IMR-90 (cell line): ENCODE data around the gene PPP1R13B. TPM values are rescaled to one million over a fixed set of nuclear protein-coding genes. Genes with fewer than 3 reads are reported as not detected.

Experiments used
- ATAC-seq: fragments of 200-7000 bp; cut with Tn5 transposase; 2 replicates; pipeline ENCODE4 v1.9.1; 2020; ENCODE audit warnings: low read depth, mild to moderate bottlenecking, moderate library complexity
- BruUV-seq: library from RNA; stranded (reverse); fragments of 400-500 nt; replicated peaks from 2 replicates; lab custom pipeline; 2021; lab: Mats Ljungman, UMichigan
- CTCF ChIA-PET: fragments of 300-600 bp; formaldehyde crosslinking; extraction: SDS; loops from one replicate; lab custom pipeline; 2021; ENCODE audit warnings: antibody characterized with exemption; lab: Yijun Ruan, JAX
- POLR2A ChIA-PET: fragments of 300-600 bp; sonication (Branson Sonifier 250); formaldehyde crosslinking; loops from one replicate; lab custom pipeline; 2022; ENCODE audit warnings: antibody characterized with exemption; ENCODE audit not compliant: unreplicated experiment; lab: Charles Lee
- DNase-seq: peaks from one replicate; pipeline ENCODE4 v3.0.0; 2013
- H2AFZ ChIP-seq: replicated peaks from 2 replicates; pipeline ENCODE3; 2013; ENCODE audit warnings: low read length, mild to moderate bottlenecking; ENCODE audit not compliant: poor library complexity
- H2AK5ac ChIP-seq: 2 replicates; pipeline ENCODE4 v1.6.1; 2013; ENCODE audit warnings: low read depth, low read length, inconsistent platforms
- H2AK9ac ChIP-seq: replicated peaks from 2 replicates; pipeline ENCODE3; 2013; ENCODE audit warnings: mild to moderate bottlenecking, low read depth, low read length, moderate library complexity; ENCODE audit not compliant: poor library complexity
- H2BK120ac ChIP-seq: 2 replicates; pipeline ENCODE4 v1.6.1; 2013; ENCODE audit warnings: low read depth, low read length, inconsistent platforms
- H2BK15ac ChIP-seq: 3 replicates; pipeline ENCODE4 v1.6.1; 2013; ENCODE audit warnings: low read depth, low read length, inconsistent platforms
- H2BK20ac ChIP-seq: 2 replicates; pipeline ENCODE4 v1.6.1; 2013; ENCODE audit warnings: low read depth, mild to moderate bottlenecking, inconsistent platforms, low read length, moderate library complexity
- H2BK5ac ChIP-seq: 2 replicates; pipeline ENCODE4 v1.6.1; 2013; ENCODE audit warnings: mild to moderate bottlenecking, low read depth, low read length, inconsistent platforms; ENCODE audit not compliant: poor library complexity, severe bottlenecking
- H3K14ac ChIP-seq: replicated peaks from 2 replicates; pipeline ENCODE4 v1.6.1; 2013; ENCODE audit warnings: low read depth, low read length, inconsistent platforms
- H3K18ac ChIP-seq: 2 replicates; pipeline ENCODE4 v1.6.1; 2013; ENCODE audit warnings: low read depth, low read length, control low read depth
- H3K23ac ChIP-seq: 2 replicates; pipeline ENCODE4 v1.6.1; 2013; ENCODE audit warnings: low read depth, low read length, inconsistent platforms
- H3K27ac ChIP-seq: 2 replicates; pipeline ENCODE4 v1.5.1; 2013; ENCODE audit warnings: mild to moderate bottlenecking, control low read depth, low read length; ENCODE audit not compliant: insufficient read depth
- H3K27me3 ChIP-seq: 2 replicates; pipeline ENCODE4 v1.6.1; 2013; ENCODE audit warnings: low read length; ENCODE audit not compliant: control insufficient read depth, insufficient read depth
- H3K36me3 ChIP-seq: 2 replicates; pipeline ENCODE4 v1.6.1; 2013; ENCODE audit warnings: low read length, mixed read lengths; ENCODE audit not compliant: control insufficient read depth, insufficient read depth
- H3K4ac ChIP-seq: 2 replicates; pipeline ENCODE4 v1.6.1; 2013; ENCODE audit warnings: low read depth, low read length, inconsistent platforms
- H3K4me1 ChIP-seq: 2 replicates; pipeline ENCODE4 v1.6.1; 2013; ENCODE audit warnings: low read length, mixed read lengths; ENCODE audit not compliant: control insufficient read depth, insufficient read depth
- H3K4me2 ChIP-seq: 2 replicates; pipeline ENCODE4 v1.6.1; 2013; ENCODE audit warnings: low read depth, mild to moderate bottlenecking, control low read depth, low read length, moderate library complexity
- H3K4me3 ChIP-seq: 2 replicates; pipeline ENCODE4 v1.5.1; 2013; ENCODE audit warnings: low read depth, mild to moderate bottlenecking, control low read depth, low read length, moderate library complexity; ENCODE audit not compliant: insufficient read depth
- H3K56ac ChIP-seq: 2 replicates; pipeline ENCODE4 v1.6.1; 2013; ENCODE audit warnings: low read length, inconsistent platforms; ENCODE audit not compliant: insufficient read depth; ENCODE audit errors: extremely low read depth
- H3K79me1 ChIP-seq, 2 experiments: 2 replicates each; pipeline ENCODE4 v1.6.1; 2013; ENCODE audit warnings: low read length in 2 of 2, inconsistent platforms in 1 of 2, low read depth in 1 of 2
- H3K9ac ChIP-seq: 2 replicates; pipeline ENCODE4 v1.6.1; 2013; ENCODE audit warnings: low read depth, low read length, control low read depth
- H3K9me1 ChIP-seq: 2 replicates; pipeline ENCODE4 v1.6.1; 2013; ENCODE audit warnings: low read length, inconsistent platforms; ENCODE audit not compliant: insufficient read depth
- H3K9me3 ChIP-seq: 2 replicates; pipeline ENCODE4 v1.6.1; 2013; ENCODE audit warnings: low read length; ENCODE audit not compliant: control insufficient read depth, insufficient read depth
- H4K20me1 ChIP-seq: 2 replicates; pipeline ENCODE4 v1.6.1; 2013; ENCODE audit warnings: low read length, inconsistent platforms; ENCODE audit not compliant: insufficient read depth
- H4K5ac ChIP-seq: 2 replicates; pipeline ENCODE4 v1.6.1; 2013; ENCODE audit warnings: mild to moderate bottlenecking, low read depth, low read length, control low read depth
- H4K8ac ChIP-seq, 2 experiments: 2 replicates each; pipeline ENCODE4 v1.6.1; 2013; ENCODE audit warnings: low read depth in 2 of 2, low read length in 2 of 2, control low read depth in 1 of 2, inconsistent platforms in 1 of 2
- H4K91ac ChIP-seq: 2 replicates; pipeline ENCODE4 v1.6.1; 2013; ENCODE audit warnings: low read depth, low read length, inconsistent platforms; ENCODE audit not compliant: insufficient read depth
- BHLHE40 ChIP-seq: fragments of 150-350 bp; IDR thresholded peaks from 2 replicates; pipeline ENCODE4 v1.6.1; 2016; ENCODE audit warnings: mild to moderate bottlenecking, low read depth, low read length
- CEBPB ChIP-seq: IDR thresholded peaks from 2 replicates; pipeline ENCODE4 v1.6.1; 2012; ENCODE audit warnings: low read depth, low read length, improper control_type of control experiment
- CHD1 ChIP-seq: IDR thresholded peaks from 2 replicates; pipeline ENCODE4 v1.6.1; 2012; ENCODE audit warnings: low read depth, low read length, improper control_type of control experiment
- FOS ChIP-seq: fragments of 150-350 bp; IDR thresholded peaks from 2 replicates; pipeline ENCODE4 v1.6.1; 2016; ENCODE audit warnings: low read depth, low read length
- MAFK ChIP-seq: IDR thresholded peaks from 2 replicates; pipeline ENCODE4 v1.6.1; 2012; ENCODE audit warnings: low read depth, low read length, improper control_type of control experiment
- MAZ ChIP-seq: IDR thresholded peaks from 2 replicates; pipeline ENCODE4 v1.6.1; 2012; ENCODE audit warnings: low read depth, mild to moderate bottlenecking, low read length, improper control_type of control experiment, moderate library complexity, borderline replicate concordance
- MXI1 ChIP-seq: IDR thresholded peaks from 2 replicates; pipeline ENCODE4 v1.6.1; 2012; ENCODE audit warnings: low read depth, mild to moderate bottlenecking, low read length, moderate library complexity, borderline replicate concordance
- NFE2L2 ChIP-seq: fragments of 150-350 bp; IDR thresholded peaks from 2 replicates; pipeline ENCODE4 v1.6.1; 2016; ENCODE audit warnings: low read depth, mild to moderate bottlenecking, low read length
- POLR2A ChIP-seq: IDR thresholded peaks from 2 replicates; pipeline ENCODE4 v1.6.1; 2012; ENCODE audit warnings: mild to moderate bottlenecking, low read depth, low read length
- RAD21 ChIP-seq: IDR thresholded peaks from 2 replicates; pipeline ENCODE4 v1.6.1; 2012; ENCODE audit warnings: low read length, improper control_type of control experiment
- RCOR1 ChIP-seq: IDR thresholded peaks from 2 replicates; pipeline ENCODE4 v1.6.1; 2012; ENCODE audit warnings: mild to moderate bottlenecking, low read length, improper control_type of control experiment; ENCODE audit not compliant: insufficient replicate concordance
- RFX5 ChIP-seq: IDR thresholded peaks from 2 replicates; pipeline ENCODE4 v1.8.0; 2012; ENCODE audit warnings: low read depth, mild to moderate bottlenecking, low read length, moderate library complexity
- SMC3 ChIP-seq: fragments of 150-350 bp; IDR thresholded peaks from 2 replicates; pipeline ENCODE4 v1.6.1; 2016; ENCODE audit warnings: low read depth, mild to moderate bottlenecking, antibody characterized with exemption, low read length, moderate library complexity
- WGBS, 2 experiments: methylation state at CpG; one replicate each; pipeline versions ENCODE4 v1.1.5 to v1.1.7; 2013; ENCODE audit warnings: missing lambda C conversion rate in 2 of 2; ENCODE audit not compliant: insufficient read length in 1 of 2; ENCODE audit errors: extremely low coverage in 2 of 2; 5-methylcytosine and 5-hydroxymethylcytosine counted together
- dilution Hi-C: fragments of 300-500 bp; cut with HindIII; formaldehyde crosslinking; loops from one replicate; pipeline ENCODE4 v1.14.3; 2018; ENCODE audit warnings: low sequenced_read_pairs; ENCODE audit not compliant: unreplicated experiment
- in situ Hi-C: fragments of 300-500 bp; cut with MboI; formaldehyde crosslinking; loops from 3 replicates; pipeline ENCODE4 v1.14.3; 2019; ENCODE audit warnings: low sequenced_read_pairs, inconsistent platforms, mixed read lengths
- intact Hi-C: fragments of 100-400 bp; cut with micrococcal nuclease; formaldehyde crosslinking; loops from 2 replicates; pipeline ENCODE4 v1.10.0; 2022
- polyA plus RNA-seq, 3 experiments: library from polyadenylated mRNA; depleted of rRNA; stranded (reverse); fragments of >200 nt; gene quantifications; 2 replicates each; pipeline ENCODE4 v1.2.3, GENCODE V29; 2012; ENCODE audit warnings: low replicate concordance in 1 of 3
- total RNA-seq: library from RNA; depleted of rRNA; stranded (reverse); fragments of >200 nt; gene quantifications from 2 replicates; pipeline ENCODE4 v1.2.3, GENCODE V29; 2012
- TF ChIP-seq, protein P1 (sequence below): fragments of 150-350 bp; IDR thresholded peaks from 2 replicates; pipeline ENCODE4 v1.6.1; 2017; ENCODE audit warnings: mild to moderate bottlenecking, antibody characterized with exemption, low read length, low read depth
- TF ChIP-seq, protein P2 (sequence below): conservative IDR thresholded peaks from 2 replicates; pipeline ENCODE4 v1.5.1; 2012; ENCODE audit warnings: mild to moderate bottlenecking, low read depth, low read length, improper control_type of control experiment
- TF ChIP-seq, protein P3 (sequence below): fragments of 150-350 bp; IDR thresholded peaks from 2 replicates; pipeline ENCODE4 v1.6.1; 2016; ENCODE audit warnings: low read depth, mild to moderate bottlenecking, low read length, moderate library complexity, borderline replicate concordance

The PPP1R13B gene
- total and polyA plus RNA-seq, 2 of the 4 experiments (the other 2 are of a cell fraction): 1.6 to 2.8 TPM

DNA sequence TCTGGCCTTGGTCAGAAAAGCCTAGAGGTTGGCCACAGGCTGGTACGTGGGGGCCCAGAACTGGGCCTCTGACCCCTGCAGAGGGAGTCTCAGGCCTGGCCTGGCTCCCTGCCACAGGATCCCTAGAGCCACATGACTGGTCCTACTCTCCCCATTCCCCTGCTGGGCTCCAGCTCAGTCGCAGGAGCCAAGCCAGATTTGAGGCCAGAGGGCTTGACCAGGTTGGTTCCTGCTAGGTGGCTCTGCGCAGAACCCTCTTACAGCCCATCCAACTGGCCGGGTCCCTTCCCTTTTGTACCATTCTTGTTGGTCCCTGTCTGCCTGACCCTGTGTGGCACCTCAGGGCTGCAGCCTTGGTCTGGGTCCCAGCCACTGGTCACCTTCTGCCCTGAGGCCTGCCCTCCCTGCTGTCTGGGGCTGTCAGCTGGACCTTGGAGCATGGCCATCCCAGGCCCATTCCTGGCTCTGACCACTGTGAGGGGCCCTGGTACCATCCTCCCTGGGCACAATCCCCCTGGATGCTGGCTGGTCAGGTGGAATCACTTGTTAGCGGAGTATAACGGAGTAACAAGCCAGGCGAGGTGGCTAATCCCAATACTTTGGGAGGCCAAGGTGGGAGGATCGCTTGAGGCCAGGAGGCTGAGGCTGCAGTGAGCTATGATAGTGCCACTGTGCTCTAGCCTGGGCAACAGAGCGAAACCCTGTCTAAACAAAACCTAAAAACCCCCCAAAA is 22.9 kb upstream of the PPP1R13B start:
- ATAC-seq: no peak

More for the DNA sequence above, 22.9 kb upstream of the PPP1R13B start:
- Histone ChIP-seq H4K5ac (no peak overlapping the region), H3K18ac (no peak overlapping the region), H2BK120ac (no peak overlapping the region), H3K9me1 (no peaks in the 10 kb centered on the region), H3K9ac (no peak overlapping the region), H3K23ac (no peak overlapping the region), H2BK15ac (no peak overlapping the region), H4K91ac (no peak overlapping the region), H3K9me3 (no peaks in the 10 kb centered on the region), H2AK5ac (no peak overlapping the region), H2AK9ac (no peak overlapping the region), H3K4ac (no peak overlapping the region), H2BK5ac (no peak overlapping the region), H2AFZ (no peak overlapping the region), H3K4me1 (no peaks in the 10 kb centered on the region; the same call in 1 of the 2 replicates), H3K4me3 (no peak overlapping the region), H2BK20ac (no peak overlapping the region), H3K27me3 (no peaks in the 10 kb centered on the region; the same call in 1 of the 2 replicates), H3K27ac (no peak overlapping the region), H3K4me2 (no peak overlapping the region), H4K8ac (no peak overlapping the region), H3K56ac (no peak overlapping the region), H4K20me1 (no peaks in the 10 kb centered on the region), H3K14ac (no peak overlapping the region), H3K36me3 (no peaks in the 10 kb centered on the region), H3K79me1 (no peaks in the 10 kb centered on the region)
- in situ Hi-C loops: no loop called here
- ChIA-PET CTCF (no interaction called here), POLR2A (no interaction called here)
- no TSS peak for BruUV-seq
- no peak for DNase-seq
- intact Hi-C loops: no loop called here
- TF ChIP-seq, protein P1, sequence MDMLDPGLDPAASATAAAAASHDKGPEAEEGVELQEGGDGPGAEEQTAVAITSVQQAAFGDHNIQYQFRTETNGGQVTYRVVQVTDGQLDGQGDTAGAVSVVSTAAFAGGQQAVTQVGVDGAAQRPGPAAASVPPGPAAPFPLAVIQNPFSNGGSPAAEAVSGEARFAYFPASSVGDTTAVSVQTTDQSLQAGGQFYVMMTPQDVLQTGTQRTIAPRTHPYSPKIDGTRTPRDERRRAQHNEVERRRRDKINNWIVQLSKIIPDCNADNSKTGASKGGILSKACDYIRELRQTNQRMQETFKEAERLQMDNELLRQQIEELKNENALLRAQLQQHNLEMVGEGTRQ: no peak
- TF ChIP-seq, protein P2, sequence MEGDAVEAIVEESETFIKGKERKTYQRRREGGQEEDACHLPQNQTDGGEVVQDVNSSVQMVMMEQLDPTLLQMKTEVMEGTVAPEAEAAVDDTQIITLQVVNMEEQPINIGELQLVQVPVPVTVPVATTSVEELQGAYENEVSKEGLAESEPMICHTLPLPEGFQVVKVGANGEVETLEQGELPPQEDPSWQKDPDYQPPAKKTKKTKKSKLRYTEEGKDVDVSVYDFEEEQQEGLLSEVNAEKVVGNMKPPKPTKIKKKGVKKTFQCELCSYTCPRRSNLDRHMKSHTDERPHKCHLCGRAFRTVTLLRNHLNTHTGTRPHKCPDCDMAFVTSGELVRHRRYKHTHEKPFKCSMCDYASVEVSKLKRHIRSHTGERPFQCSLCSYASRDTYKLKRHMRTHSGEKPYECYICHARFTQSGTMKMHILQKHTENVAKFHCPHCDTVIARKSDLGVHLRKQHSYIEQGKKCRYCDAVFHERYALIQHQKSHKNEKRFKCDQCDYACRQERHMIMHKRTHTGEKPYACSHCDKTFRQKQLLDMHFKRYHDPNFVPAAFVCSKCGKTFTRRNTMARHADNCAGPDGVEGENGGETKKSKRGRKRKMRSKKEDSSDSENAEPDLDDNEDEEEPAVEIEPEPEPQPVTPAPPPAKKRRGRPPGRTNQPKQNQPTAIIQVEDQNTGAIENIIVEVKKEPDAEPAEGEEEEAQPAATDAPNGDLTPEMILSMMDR: no peak
- TF ChIP-seq, protein P3, sequence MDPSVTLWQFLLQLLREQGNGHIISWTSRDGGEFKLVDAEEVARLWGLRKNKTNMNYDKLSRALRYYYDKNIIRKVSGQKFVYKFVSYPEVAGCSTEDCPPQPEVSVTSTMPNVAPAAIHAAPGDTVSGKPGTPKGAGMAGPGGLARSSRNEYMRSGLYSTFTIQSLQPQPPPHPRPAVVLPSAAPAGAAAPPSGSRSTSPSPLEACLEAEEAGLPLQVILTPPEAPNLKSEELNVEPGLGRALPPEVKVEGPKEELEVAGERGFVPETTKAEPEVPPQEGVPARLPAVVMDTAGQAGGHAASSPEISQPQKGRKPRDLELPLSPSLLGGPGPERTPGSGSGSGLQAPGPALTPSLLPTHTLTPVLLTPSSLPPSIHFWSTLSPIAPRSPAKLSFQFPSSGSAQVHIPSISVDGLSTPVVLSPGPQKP: no peak
- TF ChIP-seq POLR2A (no peak), BHLHE40 (no peak), SMC3 (no peak), CEBPB (no peak), RCOR1 (no peak), RAD21 (no peak), MAFK (no peak), FOS (no peak), MAZ (no peak), RFX5 (no peak), NFE2L2 (no peak), MXI1 (no peak), CHD1 (no peak)
- WGBS, 2 experiments: 74% methylated on average over 3 of the region's 9 CpGs; no CpG with 5 or more reads in 1 of the 2 experiments
- dilution Hi-C loops: no loop called here
